Activated CD8-positive, alpha-beta memory T cell treated with anti-CD3 and anti-CD28 coated beads, Interleukin-2, amount 50 U/mL, for 1 hour (primary cell): ENCODE data around the gene SRMS.
"Not testable (repeated sequence)": the region's sequence is repeated elsewhere in the genome, so short reads cannot be mapped to it uniquely, and the experiment has no call there.

Experiments used
- DNase-seq: peaks from one replicate; pipeline ENCODE4 v3.0.0-alpha.2; 2020; ENCODE audit errors: extremely low read depth

The SRMS gene

GRCh38 chr20:63578224-63579016 lies 30.9 kb upstream of the SRMS start:
- no peak for DNase-seq

- DNase-seq, result no peak
Observed at GRCh38 chr20:63577317-63577894, 29.9 kb upstream of the SRMS start.

- DNase-seq, result no peak
Observed at GRCh38 chr20:63576311-63576710, 28.8 kb upstream of the SRMS start.

GRCh38 chr20:63574829-63575743 lies 27.5 kb upstream of the SRMS start:
- no peak for DNase-seq

GRCh38 chr20:63574156-63574828 lies 26.7 kb upstream of the SRMS start, which contains the start of gene HELZ2:
Gene HELZ2, minus strand, starts transcription at chr20:63574239. Its CDS starts 1,854 bp downstream, at chr20:63572385.
- peak; percentile 29 for DNase-seq

- no peak for DNase-seq
Observed at GRCh38 chr20:63573647-63574131, 26.1 kb upstream of the SRMS start.

GRCh38 chr20:63572788-63573646 lies 25.5 kb upstream of the SRMS start:
- no peak for DNase-seq

GRCh38 chr20:63572071-63572787 lies 24.7 kb upstream of the SRMS start:
- no peak for DNase-seq

GRCh38 chr20:63571087-63571478 lies 23.5 kb upstream of the SRMS start:
- not testable (repeated sequence) for DNase-seq

- no peak for DNase-seq
Observed at GRCh38 chr20:63570281-63571086, 22.9 kb upstream of the SRMS start.

GRCh38 chr20:63568986-63569949 lies 21.7 kb upstream of the SRMS start:
- DNase-seq, result no peak

GRCh38 chr20:63568170-63568981 lies 20.8 kb upstream of the SRMS start:
- no peak for DNase-seq

- DNase-seq, result no peak
Observed at GRCh38 chr20:63567386-63568169, 20.0 kb upstream of the SRMS start.

- DNase-seq, result no peak
Observed at GRCh38 chr20:63567136-63567385, 19.5 kb upstream of the SRMS start.

- DNase-seq, result no peak
Observed at GRCh38 chr20:63566395-63567135, 19.0 kb upstream of the SRMS start.
